AG09319 (cell line): Measurements from ENCODE around the gene VIPR1.
A peak's percentile ranks its signal among the peaks of the same experiment; 100 is the strongest.

Experiments
- DNase-seq: peaks from one replicate; pipeline ENCODE4 v3.0.0-alpha.2; 2010; ENCODE audit warnings: low read depth; ENCODE audit errors: extremely low read depth
- TF ChIP-seq, protein P1 (sequence below): IDR thresholded peaks from 2 replicates; pipeline ENCODE4 v1.5.1; 2011; ENCODE audit warnings: low read depth, mild to moderate bottlenecking, inconsistent platforms, low read length, moderate library complexity

Gene VIPR1

DNA sequence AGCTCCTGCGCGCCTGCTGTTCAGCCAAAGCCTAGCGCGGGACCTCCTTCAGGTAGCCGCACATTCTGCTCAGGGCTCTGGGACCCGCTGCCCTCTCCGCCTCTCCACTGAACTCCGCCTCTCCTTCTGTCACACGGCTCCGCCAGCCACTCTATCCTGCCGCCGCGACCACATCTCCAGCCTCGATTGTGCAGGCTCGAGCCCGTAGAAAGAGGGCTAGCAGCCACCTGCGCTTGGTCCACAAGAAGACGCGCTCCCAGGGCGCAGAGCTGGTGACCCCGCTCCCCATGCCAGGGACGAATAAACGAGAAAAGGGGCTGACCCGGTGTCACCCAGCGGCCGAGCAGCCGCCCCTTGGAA, 1.1 kb upstream of the VIPR1 start:
- TF ChIP-seq, protein P1, sequence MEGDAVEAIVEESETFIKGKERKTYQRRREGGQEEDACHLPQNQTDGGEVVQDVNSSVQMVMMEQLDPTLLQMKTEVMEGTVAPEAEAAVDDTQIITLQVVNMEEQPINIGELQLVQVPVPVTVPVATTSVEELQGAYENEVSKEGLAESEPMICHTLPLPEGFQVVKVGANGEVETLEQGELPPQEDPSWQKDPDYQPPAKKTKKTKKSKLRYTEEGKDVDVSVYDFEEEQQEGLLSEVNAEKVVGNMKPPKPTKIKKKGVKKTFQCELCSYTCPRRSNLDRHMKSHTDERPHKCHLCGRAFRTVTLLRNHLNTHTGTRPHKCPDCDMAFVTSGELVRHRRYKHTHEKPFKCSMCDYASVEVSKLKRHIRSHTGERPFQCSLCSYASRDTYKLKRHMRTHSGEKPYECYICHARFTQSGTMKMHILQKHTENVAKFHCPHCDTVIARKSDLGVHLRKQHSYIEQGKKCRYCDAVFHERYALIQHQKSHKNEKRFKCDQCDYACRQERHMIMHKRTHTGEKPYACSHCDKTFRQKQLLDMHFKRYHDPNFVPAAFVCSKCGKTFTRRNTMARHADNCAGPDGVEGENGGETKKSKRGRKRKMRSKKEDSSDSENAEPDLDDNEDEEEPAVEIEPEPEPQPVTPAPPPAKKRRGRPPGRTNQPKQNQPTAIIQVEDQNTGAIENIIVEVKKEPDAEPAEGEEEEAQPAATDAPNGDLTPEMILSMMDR = no peak
- DNase-seq = no peak

DNA sequence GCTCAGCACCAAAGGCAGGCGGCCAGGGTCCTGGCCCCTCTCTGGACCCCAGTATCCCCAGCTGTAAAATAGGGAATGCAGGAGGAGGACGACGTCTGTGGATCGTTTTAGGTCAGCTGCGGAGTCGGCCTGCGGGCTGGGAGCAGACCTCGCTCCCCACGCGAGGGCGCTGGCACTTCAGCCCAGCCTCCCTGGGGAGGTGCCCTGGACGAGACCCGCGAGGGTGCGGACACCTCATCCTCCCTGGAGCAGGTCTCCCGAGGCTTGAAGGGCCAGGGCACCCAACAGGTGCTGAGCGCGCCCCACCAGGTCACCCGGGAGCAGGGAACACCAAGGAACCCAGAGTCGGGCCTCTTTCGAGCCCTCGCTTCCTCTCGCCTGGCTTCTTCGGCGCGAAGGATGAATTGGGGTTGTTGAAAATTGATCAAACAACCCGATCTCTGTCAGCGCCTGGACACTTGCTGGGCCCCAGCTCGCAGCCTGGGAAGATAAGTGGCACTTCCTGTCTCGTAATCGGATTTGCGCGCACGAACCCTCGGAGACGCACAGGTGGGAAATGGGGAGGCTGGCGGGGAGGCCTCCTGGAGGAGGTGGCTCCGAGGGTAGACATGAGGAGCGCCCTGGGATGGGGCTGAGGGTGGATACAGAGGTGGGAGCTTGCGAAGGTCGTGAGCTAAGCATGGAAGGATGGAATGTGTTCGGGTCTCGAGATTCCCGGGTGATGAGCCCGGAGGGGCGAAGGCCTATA, 588 bp upstream of the VIPR1 start:
- TF ChIP-seq, protein P1 = peak; percentile 42
- no peak for DNase-seq

GRCh38 chr3:42503251-42503924, 945 bp downstream of the VIPR1 start:
- TF ChIP-seq, protein P1 = no peak
- DNase-seq = no peak

DNA sequence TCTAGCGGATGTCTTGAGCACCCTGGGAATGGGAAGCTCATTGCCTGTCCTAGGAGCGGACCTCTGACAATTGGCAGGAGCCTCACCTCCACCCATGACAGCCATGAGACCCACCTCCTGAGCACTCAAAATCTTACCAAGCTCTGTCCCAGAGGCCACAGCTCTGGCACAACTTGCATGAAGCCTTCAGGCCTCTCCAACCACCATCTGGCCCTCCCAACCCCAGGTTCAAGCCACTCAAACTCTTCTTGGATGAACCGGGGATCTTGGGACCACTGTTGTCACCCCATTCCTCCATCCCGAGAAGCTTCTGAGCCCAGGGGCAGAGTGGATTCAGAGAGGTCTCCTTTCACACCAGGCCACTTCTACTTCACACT, 1.5 kb downstream of the VIPR1 start:
- TF ChIP-seq, protein P1 = no peak
- no peak for DNase-seq

DNA sequence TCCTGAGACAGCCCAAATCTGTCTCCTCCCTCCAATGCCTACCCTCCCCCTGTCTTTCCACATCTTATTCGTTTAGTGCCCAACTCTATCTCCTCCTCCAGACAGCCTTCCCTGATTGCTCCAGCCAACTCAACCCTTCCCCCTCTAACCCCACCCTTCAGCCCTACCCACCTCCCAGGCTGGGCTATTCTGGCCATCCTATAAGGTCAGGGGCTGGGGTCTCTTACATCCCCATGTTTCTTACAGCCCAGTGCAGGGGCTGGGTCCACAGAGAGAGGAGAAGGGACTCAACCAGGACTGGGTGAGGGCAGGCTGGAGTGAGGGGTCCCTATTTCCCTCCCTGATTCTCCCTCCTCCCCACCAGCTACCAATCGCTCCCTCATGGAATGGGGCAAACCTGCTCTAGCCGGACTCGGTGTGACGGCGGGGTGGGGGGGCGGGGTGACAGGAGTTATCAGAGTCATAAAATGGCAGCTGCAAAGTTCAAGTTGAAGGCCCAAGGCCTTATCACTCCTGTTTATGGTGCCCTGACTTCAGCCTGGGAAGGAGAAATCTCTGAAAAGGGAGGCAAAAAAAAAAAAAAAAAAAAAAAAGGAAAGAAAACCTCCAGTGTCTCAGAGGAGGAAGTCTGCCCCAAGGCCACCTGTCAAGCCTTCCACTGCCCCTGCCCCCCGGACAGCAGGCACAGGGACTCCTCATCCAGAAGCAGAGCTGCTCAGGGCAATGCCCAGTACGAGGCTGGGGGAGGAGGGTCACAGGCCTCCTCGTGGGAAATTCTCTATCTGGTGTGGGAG, 2.1 kb downstream of the VIPR1 start:
- TF ChIP-seq, protein P1 = no peak
- DNase-seq = no peak

GRCh38 chr3:42505128-42505848, 2.8 kb downstream of the VIPR1 start:
- TF ChIP-seq, protein P1 = no peak
- no peak for DNase-seq
